HepG2 (cell line): ENCODE measurements around the gene BTBD17. TPM values are rescaled to one million over a fixed set of nuclear protein-coding genes. Genes with fewer than 3 reads are reported as not detected.

Experiments
- ATAC-seq: fragments of 200-7000 bp; cut with Tn5 transposase; 3 replicates; pipeline ENCODE4 v1.9.1; 2020; ENCODE audit warnings: mild to moderate bottlenecking, moderate library complexity
- BruUV-seq: library from RNA; stranded (reverse); fragments of 400-500 nt; replicated peaks from 2 replicates; lab custom pipeline; 2021; lab: Mats Ljungman, UMichigan
- CTCF ChIA-PET: fragments of 300-600 bp; formaldehyde crosslinking; extraction: SDS; loops from one replicate; lab custom pipeline; 2021; ENCODE audit warnings: low total read pairs, inconsistent platforms, low intra/inter-chr PET ratio; lab: Yijun Ruan, JAX
- POLR2A ChIA-PET: fragments of 350-600 bp; sonication (Branson Sonifier 250); formaldehyde crosslinking; loops from one replicate; lab custom pipeline; 2020; ENCODE audit warnings: antibody characterized with exemption, inconsistent platforms; lab: Yijun Ruan, JAX
- DNase-seq: peaks from one replicate; pipeline ENCODE4 v3.0.0-alpha.2; 2015; ENCODE audit warnings: low spot score
- FAIRE-seq: peaks from 3 replicates; lab custom pipeline; 2011; peaks lifted over from hg19 to GRCh38; lab: Jason Lieb, UNC
- H2AFZ ChIP-seq: one replicate; pipeline ENCODE4 v1.6.1; 2011; ENCODE audit warnings: low read length, inconsistent platforms
- H3K27ac ChIP-seq: fragments of 300-600 bp; 3 replicates; pipeline ENCODE4 v1.8.0; 2011; ENCODE audit warnings: mixed run types, mild to moderate bottlenecking, mixed read lengths, low read length, inconsistent platforms; ENCODE audit not compliant: insufficient read depth; ENCODE audit errors: extremely low read length
- H3K27me3 ChIP-seq, 2 experiments: fragments of 200-600 bp in 1 of 2; 2 replicates in 1 of 2; 3 replicates in 1 of 2; pipeline versions ENCODE4 v1.6.0 to v1.8.0; 2011; ENCODE audit warnings: low read length in 2 of 2, mild to moderate bottlenecking in 2 of 2, moderate library complexity in 2 of 2, inconsistent platforms in 1 of 2; ENCODE audit not compliant: insufficient read depth in 2 of 2, control insufficient read depth in 1 of 2
- H3K36me3 ChIP-seq, 2 experiments: fragments of 200-600 bp in 1 of 2; replicated peaks in 1 of 2; 2 replicates in 1 of 2; 3 replicates in 1 of 2; pipeline versions ENCODE4 v1.5.1 to v1.8.0; 2011; ENCODE audit warnings: low read length in 2 of 2, inconsistent platforms in 1 of 2; ENCODE audit not compliant: insufficient read depth in 2 of 2, control insufficient read depth in 1 of 2
- H3K4me1 ChIP-seq: 2 replicates; pipeline ENCODE4 v1.5.1; 2012; ENCODE audit warnings: low read length, inconsistent platforms; ENCODE audit not compliant: insufficient read depth
- H3K4me2 ChIP-seq: 2 replicates; pipeline ENCODE4 v1.6.0; 2011; ENCODE audit warnings: low read depth, low read length, inconsistent platforms
- H3K4me3 ChIP-seq, 3 experiments: fragments of 200-600 bp in 1 of 3; sonication (generic), shearing (Covaris generic) in 1 of 3; replicated peaks in 1 of 3; 2 replicates each; pipeline ENCODE4 v1.5.1; 2011 to 2016; ENCODE audit warnings: low read length in 3 of 3, inconsistent platforms in 2 of 3, low read depth in 2 of 3, mild to moderate bottlenecking in 2 of 3, control low read depth in 1 of 3, mixed read lengths in 1 of 3; ENCODE audit not compliant: insufficient read depth in 1 of 3
- H3K79me2 ChIP-seq: one replicate; pipeline ENCODE4 v1.6.1; 2011; ENCODE audit warnings: low read length, inconsistent platforms; ENCODE audit not compliant: insufficient read depth
- H3K9ac ChIP-seq: 2 replicates; pipeline ENCODE4 v1.6.0; 2011; ENCODE audit warnings: mild to moderate bottlenecking, low read depth, low read length, inconsistent platforms; ENCODE audit not compliant: insufficient read depth
- H3K9me3 ChIP-seq: 2 replicates; pipeline ENCODE4 v1.5.1; 2012; ENCODE audit warnings: mild to moderate bottlenecking, low read length
- H4K20me1 ChIP-seq: 2 replicates; pipeline ENCODE4 v1.6.0; 2011; ENCODE audit warnings: inconsistent platforms, mild to moderate bottlenecking, low read length, moderate library complexity; ENCODE audit not compliant: insufficient read depth
- ELF3 ChIP-seq: IDR thresholded peaks from 2 replicates; pipeline ENCODE4 v1.6.1; 2016; ENCODE audit warnings: missing genetic modification reagents, missing compliant biosample characterization
- GZF1 ChIP-seq: sonication (generic); formaldehyde crosslinking; IDR thresholded peaks from 2 replicates; pipeline ENCODE4 v1.5.1; 2020; ENCODE audit warnings: mild to moderate bottlenecking, missing genetic modification reagents
- KDM4B ChIP-seq: sonication (generic); formaldehyde crosslinking; IDR thresholded peaks from 2 replicates; pipeline ENCODE4 v1.4.0; 2020; ENCODE audit warnings: missing genetic modification reagents
- MAFK ChIP-seq, 2 experiments: IDR thresholded peaks in 1 of 2; conservative IDR thresholded peaks in 1 of 2; 2 replicates each; pipeline ENCODE4 v1.6.1; 2011; ENCODE audit warnings: improper control_type of control experiment in 2 of 2, low read length in 2 of 2
- NFKB2 ChIP-seq: sonication (generic); formaldehyde crosslinking; IDR thresholded peaks from 2 replicates; pipeline ENCODE4 v1.4.0; 2020; ENCODE audit warnings: missing genetic modification reagents, borderline replicate concordance
- NFYB ChIP-seq: sonication (generic); formaldehyde crosslinking; IDR thresholded peaks from 2 replicates; pipeline ENCODE4 v1.4.0; 2020; ENCODE audit warnings: missing genetic modification reagents
- NR1H2 ChIP-seq: sonication (generic); formaldehyde crosslinking; IDR thresholded peaks from 2 replicates; pipeline ENCODE4 v1.8.1; 2022; ENCODE audit warnings: low read depth, missing genetic modification reagents, borderline replicate concordance
- PTBP1 ChIP-seq: fragments of 200-400 bp; formaldehyde crosslinking; IDR thresholded peaks from 2 replicates; pipeline ENCODE4 v1.6.1; 2018; ENCODE audit warnings: low read length, low read depth; ENCODE audit not compliant: poor library complexity, severe bottlenecking
- SIN3B ChIP-seq: fragments of 150-350 bp; IDR thresholded peaks from 2 replicates; pipeline ENCODE4 v1.6.1; 2014; ENCODE audit warnings: low read length
- SOX5 ChIP-seq: IDR thresholded peaks from 2 replicates; pipeline ENCODE4 v1.6.1; 2016; ENCODE audit warnings: borderline replicate concordance
- TARDBP ChIP-seq: sonication (generic); formaldehyde crosslinking; IDR thresholded peaks from 2 replicates; pipeline ENCODE4 v1.8.0; 2022; ENCODE audit warnings: mild to moderate bottlenecking, missing genetic modification reagents
- ZBTB3 ChIP-seq: sonication (generic); formaldehyde crosslinking; IDR thresholded peaks from 2 replicates; pipeline ENCODE4 v1.4.0; 2020; ENCODE audit warnings: low read depth, mild to moderate bottlenecking, moderate library complexity, missing genetic modification reagents, borderline replicate concordance
- ZC3H4 ChIP-seq: sonication (generic); formaldehyde crosslinking; IDR thresholded peaks from 2 replicates; pipeline ENCODE4 v1.4.0; 2020; ENCODE audit warnings: missing genetic modification reagents, borderline replicate concordance
- ZMYM2 ChIP-seq: sonication (generic); formaldehyde crosslinking; IDR thresholded peaks from 2 replicates; pipeline ENCODE4 v1.8.0; 2022; ENCODE audit warnings: mild to moderate bottlenecking, missing genetic modification reagents
- ZNF143 ChIP-seq: sonication (generic); formaldehyde crosslinking; IDR thresholded peaks from 2 replicates; pipeline ENCODE4 v1.4.0; 2020; ENCODE audit warnings: missing genetic modification reagents
- ZNF510 ChIP-seq: sonication (generic); formaldehyde crosslinking; IDR thresholded peaks from 2 replicates; pipeline ENCODE4 v1.4.0; 2020; ENCODE audit warnings: low read depth, mild to moderate bottlenecking, missing genetic modification reagents
- ZNF83 ChIP-seq: sonication (generic); formaldehyde crosslinking; IDR thresholded peaks from 2 replicates; pipeline ENCODE4 v1.4.0; 2020; ENCODE audit warnings: missing genetic modification reagents, mild to moderate bottlenecking, borderline replicate concordance
- WGBS: methylation state at CpG from one replicate; pipeline ENCODE4 v1.1.6; 2017; ENCODE audit warnings: low lambda C conversion rate; 5-methylcytosine and 5-hydroxymethylcytosine counted together
- in situ Hi-C: cut with HindIII; loops from 2 replicates; pipeline ENCODE4 v1.10.0; 2017; ENCODE audit warnings: low pct_unique_long_range_greater_than_20kb; ENCODE audit not compliant: extremely low pct_ligation_motif_present
- intact Hi-C: fragments of 100-400 bp; cut with micrococcal nuclease; formaldehyde crosslinking; loops from one replicate; pipeline ENCODE4 v1.10.0; 2022; ENCODE audit not compliant: unreplicated experiment
- polyA plus RNA-seq, 8 experiments: library from polyadenylated mRNA; depleted of rRNA in 3 of 8; stranded (reverse) in 7 of 8; unstranded in 1 of 8; fragments of >200 nt; fragmentation: Illumina TruSeq in 4 of 8; extraction: Trizol in 4 of 8; gene quantifications; 2 replicates each; pipeline versions ENCODE4 v1.2.1 to v1.2.3, GENCODE V29; 2011 to 2016; ENCODE audit warnings: low read depth in 4 of 8, missing spikeins in 1 of 8, mixed read lengths in 1 of 8; ENCODE audit not compliant: insufficient read depth in 1 of 8
- total RNA-seq, 5 experiments: library from RNA; depleted of rRNA; stranded (reverse); fragments of >200 nt; fragmentation: Illumina TruSeq; extraction: Trizol; gene quantifications; 2 replicates each; pipeline ENCODE4 v1.2.3, GENCODE V29; 2016; ENCODE audit warnings: low read depth in 1 of 5
- TF ChIP-seq, protein P1 (sequence below): sonication (generic); formaldehyde crosslinking; IDR thresholded peaks from 2 replicates; pipeline ENCODE4 v1.5.1; 2020; ENCODE audit warnings: mild to moderate bottlenecking, moderate library complexity, missing genetic modification reagents
- TF ChIP-seq, protein P2 (sequence below): sonication (generic); formaldehyde crosslinking; IDR thresholded peaks from 2 replicates; pipeline ENCODE4 v1.8.0; 2022; ENCODE audit warnings: missing genetic modification reagents, mild to moderate bottlenecking, inconsistent platforms, borderline replicate concordance
- TF ChIP-seq, protein P3 (sequence below): IDR thresholded peaks from 2 replicates; pipeline ENCODE4 v1.6.1; 2016; ENCODE audit warnings: control low read depth
- TF ChIP-seq, protein P4 (sequence below): sonication (generic); formaldehyde crosslinking; IDR thresholded peaks from 2 replicates; pipeline ENCODE4 v1.8.1; 2023; ENCODE audit warnings: mild to moderate bottlenecking, missing genetic modification reagents

The BTBD17 gene
- total and polyA plus RNA-seq, 2 of the 13 experiments (the other 11 are each of a cell fraction or from before 2014, with no cell fraction given) = not detected

GRCh38 chr17:74358697-74359096, 3.0 kb downstream of the BTBD17 start (continued):
- TF ChIP-seq ELF3 (CRISPR knock-in tag) (no peak), SOX5 (CRISPR knock-in tag) (no peak), ZNF83 (CRISPR knock-in tag) (no peak), NFYB (peak; percentile 39; the same call in 1 of the 2 replicates), ZMYM2 (CRISPR knock-in tag) (no peak), PTBP1 (no peak), TARDBP (CRISPR knock-in tag) (no peak), ZBTB3 (CRISPR knock-in tag) (no peak), ZNF143 (CRISPR knock-in tag) (peak; percentile 77), GZF1 (no peak)
- TF ChIP-seq, all 625 proteins: peak for 7

DNA sequence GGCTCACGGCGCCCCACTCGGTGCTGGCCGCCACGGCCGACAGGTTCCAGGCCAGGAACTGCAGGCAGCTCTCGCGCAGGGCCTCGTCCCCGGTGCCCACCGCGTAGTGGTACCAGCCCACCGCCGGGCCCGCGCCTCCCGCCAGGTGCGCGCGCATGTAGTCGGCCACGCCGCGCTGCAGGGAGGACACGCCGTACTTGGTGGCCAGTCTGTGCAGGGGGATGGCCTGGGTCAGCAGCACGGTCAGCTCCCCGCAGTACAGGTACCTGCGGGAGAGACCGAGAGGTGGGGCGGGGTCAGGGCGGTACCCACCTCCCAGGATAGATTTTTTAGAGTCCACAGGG, 4.2 kb downstream of the BTBD17 start:
- Histone ChIP-seq H3K27me3 (peaks cover 16 to 85% of the 10 kb centered on the region in 2 experiments; a peak in 4 of 5 replicates), H3K4me2 (no peak overlapping the region)
- TF ChIP-seq KDM4B = no peak
- TF ChIP-seq, protein P1, sequence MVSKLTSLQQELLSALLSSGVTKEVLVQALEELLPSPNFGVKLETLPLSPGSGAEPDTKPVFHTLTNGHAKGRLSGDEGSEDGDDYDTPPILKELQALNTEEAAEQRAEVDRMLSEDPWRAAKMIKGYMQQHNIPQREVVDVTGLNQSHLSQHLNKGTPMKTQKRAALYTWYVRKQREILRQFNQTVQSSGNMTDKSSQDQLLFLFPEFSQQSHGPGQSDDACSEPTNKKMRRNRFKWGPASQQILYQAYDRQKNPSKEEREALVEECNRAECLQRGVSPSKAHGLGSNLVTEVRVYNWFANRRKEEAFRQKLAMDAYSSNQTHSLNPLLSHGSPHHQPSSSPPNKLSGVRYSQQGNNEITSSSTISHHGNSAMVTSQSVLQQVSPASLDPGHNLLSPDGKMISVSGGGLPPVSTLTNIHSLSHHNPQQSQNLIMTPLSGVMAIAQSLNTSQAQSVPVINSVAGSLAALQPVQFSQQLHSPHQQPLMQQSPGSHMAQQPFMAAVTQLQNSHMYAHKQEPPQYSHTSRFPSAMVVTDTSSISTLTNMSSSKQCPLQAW (CRISPR knock-in tag) = no peak
- TF ChIP-seq, protein P2, sequence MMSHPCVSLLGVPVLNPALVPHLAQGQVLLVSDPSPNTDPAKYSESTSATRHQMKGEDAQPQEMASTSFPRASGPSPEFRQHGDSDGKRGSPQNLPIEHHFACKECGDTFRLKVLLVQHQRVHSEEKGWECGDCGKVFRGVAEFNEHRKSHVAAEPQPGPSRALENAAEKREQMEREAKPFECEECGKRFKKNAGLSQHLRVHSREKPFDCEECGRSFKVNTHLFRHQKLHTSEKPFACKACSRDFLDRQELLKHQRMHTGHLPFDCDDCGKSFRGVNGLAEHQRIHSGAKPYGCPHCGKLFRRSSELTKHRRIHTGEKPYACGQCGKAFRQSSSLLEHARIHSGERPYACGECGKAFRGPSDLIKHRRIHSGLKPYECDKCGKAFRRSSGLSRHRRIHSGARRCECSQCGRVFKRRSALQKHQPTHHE (CRISPR knock-in tag) = no peak
- TF ChIP-seq, protein P3, sequence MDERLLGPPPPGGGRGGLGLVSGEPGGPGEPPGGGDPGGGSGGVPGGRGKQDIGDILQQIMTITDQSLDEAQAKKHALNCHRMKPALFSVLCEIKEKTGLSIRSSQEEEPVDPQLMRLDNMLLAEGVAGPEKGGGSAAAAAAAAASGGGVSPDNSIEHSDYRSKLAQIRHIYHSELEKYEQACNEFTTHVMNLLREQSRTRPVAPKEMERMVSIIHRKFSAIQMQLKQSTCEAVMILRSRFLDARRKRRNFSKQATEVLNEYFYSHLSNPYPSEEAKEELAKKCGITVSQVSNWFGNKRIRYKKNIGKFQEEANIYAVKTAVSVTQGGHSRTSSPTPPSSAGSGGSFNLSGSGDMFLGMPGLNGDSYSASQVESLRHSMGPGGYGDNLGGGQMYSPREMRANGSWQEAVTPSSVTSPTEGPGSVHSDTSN = no peak
- TF ChIP-seq MAFK (conservative IDR thresholded peaks at IDR 0.05 in 1 of 2, IDR thresholded peaks at IDR 0.05 in 1 of 2; ENCODE audit: low read length in 2 of 2) = no peak
- no peak for TF ChIP-seq ZNF510 (CRISPR knock-in tag)
- no peak for TF ChIP-seq SIN3B
- TF ChIP-seq, protein P4, sequence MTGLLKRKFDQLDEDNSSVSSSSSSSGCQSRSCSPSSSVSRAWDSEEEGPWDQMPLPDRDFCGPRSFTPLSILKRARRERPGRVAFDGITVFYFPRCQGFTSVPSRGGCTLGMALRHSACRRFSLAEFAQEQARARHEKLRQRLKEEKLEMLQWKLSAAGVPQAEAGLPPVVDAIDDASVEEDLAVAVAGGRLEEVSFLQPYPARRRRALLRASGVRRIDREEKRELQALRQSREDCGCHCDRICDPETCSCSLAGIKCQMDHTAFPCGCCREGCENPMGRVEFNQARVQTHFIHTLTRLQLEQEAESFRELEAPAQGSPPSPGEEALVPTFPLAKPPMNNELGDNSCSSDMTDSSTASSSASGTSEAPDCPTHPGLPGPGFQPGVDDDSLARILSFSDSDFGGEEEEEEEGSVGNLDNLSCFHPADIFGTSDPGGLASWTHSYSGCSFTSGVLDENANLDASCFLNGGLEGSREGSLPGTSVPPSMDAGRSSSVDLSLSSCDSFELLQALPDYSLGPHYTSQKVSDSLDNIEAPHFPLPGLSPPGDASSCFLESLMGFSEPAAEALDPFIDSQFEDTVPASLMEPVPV (CRISPR knock-in tag) = no peak
- no peak for TF ChIP-seq ZC3H4
- no peak for TF ChIP-seq NR1H2 (CRISPR knock-in tag)
- no peak for TF ChIP-seq NFKB2

More for the DNA sequence above, 4.2 kb downstream of the BTBD17 start:
- in situ Hi-C loops (no loop called here), intact Hi-C loops (no loop called here)
- no peak for ATAC-seq
- ChIA-PET CTCF (no interaction called here), POLR2A (no interaction called here)
- Histone ChIP-seq H3K4me3 (no peak overlapping the region), H3K36me3 (no peaks in the 10 kb centered on the region), H3K9ac (no peak overlapping the region), H4K20me1 (peaks cover 3% of the 10 kb centered on the region; the same call in 1 of the 2 replicates), H3K9me3 (no peaks in the 10 kb centered on the region), H3K27ac (no peak overlapping the region), H3K4me1 (no peaks in the 10 kb centered on the region), H3K79me2 (no peaks in the 10 kb centered on the region), H2AFZ (no peak overlapping the region)
- DNase-seq = no peak
- no TSS peak for BruUV-seq
- 52% methylated on average over 10 of the region's 32 CpGs for WGBS
- no peak for FAIRE-seq
